GM21381 (cell line): ENCODE measurements around the gene FNTB.

Experiments used
- ATAC-seq: cut with Tn5 transposase; IDR thresholded peaks from one replicate; pipeline ENCODE4 v1.9.1; 2021; ENCODE audit warnings: mild to moderate bottlenecking, moderate library complexity; ENCODE audit not compliant: unreplicated experiment

FNTB gene

DNA sequence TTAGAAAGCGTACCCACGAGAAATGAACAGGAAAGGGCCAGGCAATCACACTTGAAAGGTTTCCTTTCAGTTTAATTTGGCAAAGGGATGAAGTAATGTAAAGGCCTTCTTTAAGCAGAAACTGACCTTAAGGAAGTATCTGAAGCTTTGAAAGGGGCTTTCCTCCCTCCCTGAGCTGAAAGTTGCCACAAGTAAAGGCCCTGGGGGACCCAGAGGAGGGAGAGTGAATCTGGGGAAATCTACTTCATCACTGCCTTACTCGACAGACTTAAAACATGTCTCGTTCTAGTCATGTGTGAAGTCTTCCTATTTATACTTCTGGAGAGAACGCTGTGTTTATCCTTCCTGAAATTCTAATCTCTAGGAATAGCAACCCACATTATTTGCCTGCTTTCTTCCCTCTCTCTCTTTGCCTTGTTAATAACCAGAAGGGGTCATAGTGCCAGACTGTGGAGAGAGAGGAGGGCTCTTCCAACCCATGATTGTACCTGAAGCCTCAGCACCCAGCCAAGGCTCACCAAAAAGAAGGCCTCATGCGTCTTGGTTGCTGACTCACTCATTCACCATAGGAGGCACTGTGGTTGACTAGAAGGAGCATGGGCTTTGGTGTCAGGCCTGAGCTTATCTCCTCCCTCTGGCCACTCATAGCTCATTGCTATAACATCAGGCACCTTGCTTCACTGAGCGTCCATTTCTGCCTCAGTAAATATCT, 33.9 kb upstream of the FNTB start:
- ATAC-seq = no peak

DNA sequence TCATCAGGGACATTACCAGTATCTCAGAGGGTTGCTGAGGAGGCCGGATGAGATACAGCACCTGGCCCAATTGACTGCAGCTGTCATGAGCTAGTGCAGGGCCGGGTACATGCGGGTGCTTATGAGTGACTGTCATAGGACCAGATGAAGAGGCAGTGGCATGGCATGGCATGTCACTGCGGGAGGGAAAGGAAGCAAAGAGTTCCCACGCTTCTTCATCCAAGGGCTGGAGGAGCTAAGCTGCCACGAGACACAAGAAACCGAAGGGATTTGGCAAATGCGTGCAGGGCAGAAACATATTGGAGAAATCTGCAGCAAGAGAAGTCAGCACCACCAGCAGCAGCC, 33.4 kb upstream of the FNTB start:
- no peak for ATAC-seq

DNA sequence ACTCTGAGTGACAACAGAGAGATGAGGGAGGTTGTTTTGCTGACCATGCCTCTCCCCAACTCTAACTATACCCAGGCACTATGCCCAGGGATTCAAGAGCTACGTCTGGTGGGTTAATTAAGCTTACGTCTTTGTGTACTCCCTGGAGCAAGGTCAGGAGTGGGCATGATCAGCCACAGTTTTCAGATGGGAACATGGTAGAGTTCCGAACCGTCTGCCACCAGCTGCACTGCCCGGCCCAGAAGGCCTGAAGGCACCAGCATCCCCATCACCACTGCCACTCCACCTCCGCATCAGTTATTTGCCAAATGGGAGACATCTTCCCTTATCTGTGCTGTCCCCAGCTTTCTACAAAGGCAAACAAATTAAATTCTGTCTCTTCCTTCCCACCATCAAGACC, 33.0 kb upstream of the FNTB start:
- no peak for ATAC-seq

DNA sequence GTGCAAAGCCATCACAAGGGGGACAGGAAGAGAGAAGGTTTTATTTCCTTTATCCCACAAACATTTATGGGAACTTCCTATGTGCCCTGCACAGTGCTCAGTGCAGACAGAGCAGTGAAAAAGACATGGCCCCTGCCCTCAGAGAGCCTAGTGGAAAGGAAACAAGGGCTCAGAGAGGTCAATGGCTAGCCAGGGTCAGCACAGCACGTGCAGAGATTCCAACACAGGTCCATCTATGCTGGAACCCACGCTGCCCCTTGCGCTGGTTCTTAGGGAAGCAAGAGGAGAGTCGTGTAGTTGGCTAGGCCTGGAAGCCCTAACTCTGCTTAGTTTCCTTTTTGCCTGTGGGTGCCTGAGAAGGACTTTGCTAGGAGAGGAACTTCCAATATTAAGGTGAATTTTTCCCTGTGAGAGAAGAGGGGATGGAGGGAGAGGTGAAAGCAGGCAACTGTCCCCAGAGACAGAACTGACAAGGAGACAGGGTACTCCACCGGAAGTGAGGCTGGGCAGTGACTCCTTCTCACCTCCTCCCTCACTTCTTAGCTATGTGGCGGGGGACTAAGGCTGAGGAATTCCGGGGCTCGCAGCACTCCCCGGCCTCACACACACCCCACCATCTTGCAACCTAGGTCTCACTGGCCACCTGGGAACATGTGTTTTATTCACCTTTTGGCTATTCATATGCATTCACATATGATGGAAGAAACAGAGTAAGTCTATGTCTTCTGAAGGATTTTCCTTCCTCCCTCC, 32.0 kb upstream of the FNTB start:
- ATAC-seq = no peak

DNA sequence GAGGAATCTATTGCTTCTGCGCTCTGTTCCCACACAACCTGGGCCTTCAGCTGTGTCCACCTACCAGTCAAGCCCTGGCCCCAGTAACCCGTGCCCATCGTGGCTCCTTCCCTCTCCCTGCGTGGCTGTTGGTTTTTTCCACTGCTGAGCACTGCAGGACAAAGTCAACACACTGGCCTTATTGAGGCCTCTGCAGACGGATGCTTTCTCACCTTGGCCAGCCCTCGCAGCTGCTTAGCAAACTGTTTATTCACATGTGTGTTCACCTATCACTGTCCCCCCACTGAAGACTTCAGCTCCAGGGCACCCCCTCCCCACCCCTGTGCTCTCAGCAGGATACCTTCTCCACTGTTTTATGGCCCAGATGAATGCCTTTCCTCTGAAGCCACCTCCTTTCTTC, 31.4 kb upstream of the FNTB start:
- ATAC-seq = no peak

GRCh38 chr14:64956697-64957406, 29.8 kb upstream of the FNTB start:
- no peak for ATAC-seq

DNA sequence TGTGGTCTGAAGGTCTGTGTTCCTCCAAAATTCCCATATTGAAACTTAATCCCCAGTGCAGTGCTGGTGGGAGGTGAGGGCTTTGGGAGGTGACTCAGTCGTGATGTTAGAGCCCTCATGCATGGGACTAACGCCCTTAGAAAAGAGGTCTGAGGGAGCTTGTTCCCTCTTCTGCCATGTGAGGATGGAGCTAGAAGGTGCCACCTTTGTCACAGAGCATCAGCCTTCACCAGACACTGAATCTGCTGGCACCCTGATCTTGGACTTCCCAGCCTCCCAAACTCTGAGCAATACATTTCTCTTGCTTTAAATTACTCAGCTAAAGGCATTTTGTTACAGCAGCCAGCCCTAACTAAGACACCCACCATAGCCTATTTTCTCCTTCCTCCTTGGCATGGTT, 28.5 kb upstream of the FNTB start:
- no peak for ATAC-seq

- ATAC-seq = no peak
Observed at GRCh38 chr14:64958743-64959142, 28.0 kb upstream of the FNTB start.

DNA sequence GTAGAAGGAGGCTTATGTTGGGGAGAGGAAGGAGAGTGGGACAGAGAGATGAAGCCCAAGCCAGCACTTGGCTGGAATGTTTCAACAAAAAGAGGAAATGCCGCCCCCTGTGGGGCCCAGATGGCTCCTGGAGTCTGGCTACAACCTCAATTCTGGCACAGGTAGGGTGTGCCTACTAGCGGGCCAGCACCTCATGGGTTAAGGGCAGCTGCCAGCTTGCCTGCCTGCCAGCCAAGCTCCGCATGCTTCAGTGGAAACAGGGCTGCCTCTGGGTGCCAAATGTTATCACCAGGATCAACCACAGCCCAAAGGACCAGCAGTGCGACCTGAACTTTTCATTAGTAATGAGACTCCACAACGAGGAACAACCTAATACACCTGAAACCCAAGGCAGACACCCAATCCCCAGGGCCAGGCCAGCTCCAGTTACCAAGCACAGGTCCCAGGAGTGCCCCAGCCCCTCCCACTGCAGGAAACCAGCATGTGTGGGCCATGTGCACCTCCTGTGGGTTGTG, 25.9 kb upstream of the FNTB start:
- ATAC-seq = no peak

DNA sequence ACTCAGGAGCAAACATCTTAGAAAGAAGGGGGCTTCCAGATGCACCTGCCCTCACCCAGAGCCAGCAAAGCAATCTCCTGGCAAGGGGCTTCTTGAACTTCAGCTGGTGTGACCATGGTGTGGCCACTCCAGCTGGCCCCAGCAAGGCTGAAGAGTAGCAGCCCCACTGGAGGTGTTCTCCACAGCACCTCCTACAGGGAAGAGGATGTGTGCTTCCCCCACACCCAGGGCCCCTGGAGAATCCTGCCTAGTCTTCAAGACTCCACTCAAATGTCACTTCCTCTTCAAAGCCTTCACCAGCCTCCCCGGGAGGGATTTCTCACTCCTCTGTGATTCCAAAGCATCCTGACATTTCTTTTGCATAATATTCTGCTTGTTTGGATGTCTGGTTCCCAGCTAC, 23.1 kb upstream of the FNTB start:
- ATAC-seq = no peak

- ATAC-seq = no peak
Observed at GRCh38 chr14:64965356-64966000, 21.2 kb upstream of the FNTB start.

DNA sequence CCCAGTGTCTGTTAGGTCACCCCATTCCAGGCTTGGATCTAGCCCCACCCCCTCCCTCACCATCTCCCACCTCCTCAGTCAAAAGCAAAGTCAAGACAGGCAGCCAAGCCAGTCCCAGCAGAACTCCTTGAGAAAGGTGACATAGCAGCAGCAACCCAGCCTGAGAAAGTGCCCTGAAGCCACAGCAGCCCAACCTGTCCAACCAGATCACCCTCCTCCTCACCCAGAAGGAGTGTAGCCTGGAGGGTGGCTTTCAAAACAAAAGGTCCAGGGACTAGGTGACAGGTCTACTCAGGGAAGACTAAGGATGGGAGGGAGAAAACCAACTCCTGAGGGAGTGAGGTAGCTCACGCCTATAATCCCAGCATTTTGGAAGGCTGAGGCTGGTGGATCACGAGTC, 19.7 kb upstream of the FNTB start:
- ATAC-seq = no peak

- ATAC-seq = no peak
Observed at GRCh38 chr14:64968167-64968566, 18.5 kb upstream of the FNTB start.

- ATAC-seq = no peak
Observed at GRCh38 chr14:64968651-64969050, 18.0 kb upstream of the FNTB start.

GRCh38 chr14:64970041-64970440, 16.7 kb upstream of the FNTB start:
- ATAC-seq = no peak

DNA sequence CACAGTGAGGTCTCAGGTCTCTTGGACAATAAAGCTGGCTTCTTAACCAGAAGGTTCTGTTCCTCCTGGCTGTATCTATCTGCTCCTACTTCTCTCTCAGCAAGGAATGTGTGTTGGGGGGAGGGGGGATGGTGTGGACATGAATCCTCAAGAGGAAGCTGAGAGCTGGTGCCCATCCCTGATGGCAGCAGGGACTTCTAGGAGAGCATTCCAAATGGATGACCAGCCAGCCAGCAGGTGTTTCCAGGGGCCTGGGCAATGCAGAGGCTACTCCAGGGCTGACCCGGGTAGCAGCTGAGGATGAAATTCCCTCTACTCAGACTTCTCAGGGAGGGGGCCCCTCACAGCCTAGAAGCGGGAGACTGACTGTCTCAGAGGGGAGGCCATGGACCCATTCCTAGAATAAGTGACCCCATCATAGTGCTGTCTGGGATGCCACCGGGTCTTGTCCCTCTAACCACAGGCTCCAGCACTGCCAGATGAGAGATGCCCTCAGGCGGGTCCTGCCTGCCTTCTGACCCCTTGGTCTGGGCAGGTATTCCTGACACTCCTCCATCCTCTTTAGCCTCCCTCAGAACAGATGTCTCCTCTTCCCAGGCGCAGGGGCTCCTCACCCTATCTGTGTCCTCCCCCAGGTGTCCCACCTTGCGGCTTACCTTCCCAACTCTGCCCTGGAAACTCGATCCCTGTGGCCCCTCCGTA, 15.8 kb upstream of the FNTB start:
- ATAC-seq = no peak

DNA sequence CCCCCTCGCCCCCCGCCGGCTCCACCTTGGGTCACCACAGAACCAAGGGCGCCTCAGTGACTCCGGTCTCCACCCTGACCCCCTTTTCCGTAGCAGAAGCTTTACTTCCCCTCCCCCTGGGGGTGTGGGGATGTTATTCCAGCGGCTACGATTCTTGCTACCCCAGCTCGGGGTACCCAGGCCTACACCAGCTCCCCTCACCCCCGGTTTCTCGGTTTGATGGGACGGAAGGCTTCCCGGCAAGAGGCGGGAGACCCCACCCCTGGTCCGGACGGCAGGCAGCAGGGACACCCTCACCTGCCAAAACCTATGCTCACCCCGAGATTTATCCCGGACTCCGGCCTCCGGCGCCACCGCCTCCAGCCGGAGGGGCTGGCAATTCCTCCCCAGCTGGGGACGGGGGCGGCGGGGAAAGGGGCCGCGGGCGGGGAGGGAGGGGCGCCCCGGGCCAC, 15.2 kb upstream of the FNTB start:
- no peak for ATAC-seq

DNA sequence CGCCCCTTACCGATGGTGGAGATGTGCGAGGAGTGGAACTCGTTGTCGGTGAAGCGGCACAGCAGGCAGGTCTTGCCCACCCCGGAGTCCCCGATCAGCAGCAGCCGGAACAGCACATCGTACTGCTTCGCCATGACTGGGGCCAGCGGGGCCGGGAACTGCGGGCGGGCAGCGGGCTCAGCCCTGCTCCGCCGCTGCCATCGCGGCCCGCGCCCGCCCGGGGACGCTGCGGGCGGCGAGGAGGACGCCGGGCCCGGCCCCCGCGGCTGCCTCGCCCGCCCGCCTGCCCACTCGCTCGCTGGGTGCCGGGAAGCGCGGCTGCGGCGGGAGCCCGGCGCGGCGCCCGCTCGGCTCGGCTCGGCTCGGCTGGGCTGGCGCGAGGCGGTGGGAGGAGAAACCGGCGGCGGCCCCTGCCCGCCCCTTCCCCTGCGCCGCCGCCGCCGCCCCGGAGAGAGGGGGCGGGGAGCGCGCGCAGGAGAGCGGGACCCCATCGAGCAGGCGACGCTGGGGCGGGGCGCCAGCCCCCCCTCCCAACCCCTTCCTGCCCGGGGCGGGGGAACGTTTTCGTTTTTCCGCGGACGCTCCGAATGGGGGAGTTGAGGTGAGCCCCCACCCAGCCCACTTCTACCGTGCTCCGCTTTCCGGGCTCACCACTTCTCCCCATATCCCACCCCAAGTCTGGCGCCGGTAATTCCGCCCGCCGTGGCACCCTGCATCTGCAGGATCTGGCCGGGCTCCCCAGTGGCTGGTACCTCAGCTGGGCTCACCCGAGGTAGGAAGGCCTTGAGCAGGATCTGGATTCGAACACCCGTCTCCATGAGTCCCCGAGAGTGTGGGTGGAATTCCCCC, 14.5 kb upstream of the FNTB start, which contains the start of gene RAB15:
TSS of gene RAB15 (minus strand) at position 394 of the 849 bp plus-strand sequence. CDS start at position 134, 260 bp downstream.
- ATAC-seq = no peak

DNA sequence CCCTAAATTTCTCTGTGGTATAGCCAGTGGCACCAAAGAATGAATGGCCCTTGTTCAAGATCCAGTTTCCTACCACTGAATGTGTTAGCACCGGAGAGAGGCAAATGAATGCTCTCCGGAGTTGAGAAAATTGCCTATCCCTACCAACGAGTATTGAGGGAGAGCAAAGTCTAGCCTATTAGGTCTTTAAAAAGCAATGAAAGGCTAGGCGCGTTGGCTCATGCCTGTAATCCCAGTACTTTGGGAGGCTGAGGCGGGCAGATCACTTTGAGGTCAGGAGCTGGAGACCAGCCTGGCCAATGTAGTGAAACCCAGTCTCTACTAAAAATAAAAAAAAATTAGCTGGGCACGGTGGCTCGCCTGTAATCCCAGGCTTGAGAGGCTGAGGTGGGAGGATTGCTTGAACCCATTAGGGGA, 13.7 kb upstream of the FNTB start:
- ATAC-seq = no peak

DNA sequence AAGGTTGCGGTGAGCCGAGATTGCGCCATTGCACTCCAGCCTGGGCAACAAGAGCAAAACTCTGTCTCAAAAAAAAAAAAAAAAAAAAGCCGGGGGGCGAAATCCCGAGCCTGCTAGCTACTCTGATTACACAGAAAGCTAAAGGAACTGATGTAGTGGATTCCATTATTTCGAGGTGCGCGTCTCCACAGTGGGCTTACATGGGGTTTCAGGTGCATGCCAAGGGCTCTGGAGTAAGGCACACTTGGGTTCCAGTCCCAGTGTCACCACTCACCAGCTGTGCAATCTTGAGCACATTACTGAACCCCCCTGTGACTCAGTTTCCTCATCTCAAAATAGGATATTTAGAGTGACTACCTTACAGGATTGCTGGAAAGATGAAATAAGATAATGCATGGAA, 12.9 kb upstream of the FNTB start:
- ATAC-seq = no peak
